Osteocyte (in vitro differentiated cells): ENCODE results near the gene DYNC1I1. TPM values are rescaled to one million over a fixed set of nuclear protein-coding genes. Genes with fewer than 3 reads are reported as not detected.

Source experiments
- DNase-seq: peaks from one replicate; pipeline ENCODE4 v3.0.0; 2021; ENCODE audit warnings: mixed read lengths; ENCODE audit not compliant: unreplicated experiment; ENCODE audit errors: extremely low spot score
- H3K27ac Mint-ChIP-seq: one replicate; pipeline ENCODE4 v1.8.0; 2021; ENCODE audit warnings: mild to moderate bottlenecking, mixed read lengths; ENCODE audit not compliant: unreplicated experiment
- H3K27me3 Mint-ChIP-seq: one replicate; pipeline ENCODE4 v1.8.0; 2021; ENCODE audit warnings: mixed read lengths; ENCODE audit not compliant: unreplicated experiment
- H3K36me3 Mint-ChIP-seq: one replicate; pipeline ENCODE4 v1.8.0; 2021; ENCODE audit warnings: mixed read lengths; ENCODE audit not compliant: unreplicated experiment
- H3K4me1 Mint-ChIP-seq: one replicate; pipeline ENCODE4 v1.8.0; 2021; ENCODE audit warnings: mixed read lengths; ENCODE audit not compliant: unreplicated experiment
- H3K4me3 Mint-ChIP-seq: one replicate; pipeline ENCODE4 v1.8.0; 2021; ENCODE audit warnings: mild to moderate bottlenecking, moderate library complexity, mixed read lengths; ENCODE audit not compliant: unreplicated experiment
- H3K9me3 Mint-ChIP-seq: one replicate; pipeline ENCODE4 v1.8.0; 2021; ENCODE audit warnings: mixed read lengths; ENCODE audit not compliant: unreplicated experiment
- total RNA-seq: library from RNA; stranded (reverse); gene quantifications from 2 replicates; pipeline ENCODE4 v1.2.1, GENCODE V29; 2021
- TF ChIP-seq, protein P1 (sequence below): fragments of 200-600 bp; sonication (generic); IDR thresholded peaks from 2 replicates; pipeline ENCODE4 v1.5.0; 2021; ENCODE audit warnings: antibody characterized with exemption, mild to moderate bottlenecking, moderate library complexity

DYNC1I1 gene
- total RNA-seq, 1 donor from 2014 or later: 43.3 TPM

DNA sequence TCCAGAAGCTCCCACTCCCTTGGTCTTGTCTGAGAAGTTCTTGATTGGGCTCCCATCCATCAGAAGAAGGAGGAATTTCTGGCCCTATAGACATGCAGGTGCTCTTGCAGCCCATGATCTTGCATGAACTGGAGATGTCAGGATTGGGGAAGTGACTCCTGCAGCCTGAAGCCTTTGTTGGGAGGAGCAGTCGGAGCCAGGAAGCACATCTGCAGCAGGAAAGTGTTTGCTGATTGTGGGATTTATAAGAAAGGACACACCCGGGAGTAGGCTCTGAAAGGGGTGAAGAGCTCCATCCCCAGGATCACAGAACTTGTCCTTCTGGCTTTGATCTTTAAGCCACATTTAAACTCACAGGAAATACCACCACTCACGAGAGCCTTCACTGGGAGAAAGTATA, 185.2 kb downstream of the DYNC1I1 start:
- Mint-ChIP-seq H3K4me3 (no peak overlapping the region), H3K27ac (no peak overlapping the region), H3K4me1 (no peaks in the 10 kb centered on the region), H3K27me3 (no peaks in the 10 kb centered on the region), H3K36me3 (peaks cover 3% of the 10 kb centered on the region), H3K9me3 (no peaks in the 10 kb centered on the region)
- TF ChIP-seq, protein P1, sequence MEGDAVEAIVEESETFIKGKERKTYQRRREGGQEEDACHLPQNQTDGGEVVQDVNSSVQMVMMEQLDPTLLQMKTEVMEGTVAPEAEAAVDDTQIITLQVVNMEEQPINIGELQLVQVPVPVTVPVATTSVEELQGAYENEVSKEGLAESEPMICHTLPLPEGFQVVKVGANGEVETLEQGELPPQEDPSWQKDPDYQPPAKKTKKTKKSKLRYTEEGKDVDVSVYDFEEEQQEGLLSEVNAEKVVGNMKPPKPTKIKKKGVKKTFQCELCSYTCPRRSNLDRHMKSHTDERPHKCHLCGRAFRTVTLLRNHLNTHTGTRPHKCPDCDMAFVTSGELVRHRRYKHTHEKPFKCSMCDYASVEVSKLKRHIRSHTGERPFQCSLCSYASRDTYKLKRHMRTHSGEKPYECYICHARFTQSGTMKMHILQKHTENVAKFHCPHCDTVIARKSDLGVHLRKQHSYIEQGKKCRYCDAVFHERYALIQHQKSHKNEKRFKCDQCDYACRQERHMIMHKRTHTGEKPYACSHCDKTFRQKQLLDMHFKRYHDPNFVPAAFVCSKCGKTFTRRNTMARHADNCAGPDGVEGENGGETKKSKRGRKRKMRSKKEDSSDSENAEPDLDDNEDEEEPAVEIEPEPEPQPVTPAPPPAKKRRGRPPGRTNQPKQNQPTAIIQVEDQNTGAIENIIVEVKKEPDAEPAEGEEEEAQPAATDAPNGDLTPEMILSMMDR: no peak
- no peak for DNase-seq

- Mint-ChIP-seq H3K27me3 (no peaks in the 10 kb centered on the region), H3K36me3 (peaks cover 13% of the 10 kb centered on the region), H3K27ac (no peak overlapping the region), H3K4me3 (no peak overlapping the region), H3K4me1 (no peaks in the 10 kb centered on the region), H3K9me3 (peaks cover 10% of the 10 kb centered on the region)
- DNase-seq: no peak
- TF ChIP-seq, protein P1: no peak
These were observed 188.4 kb downstream of the DYNC1I1 start for GRCh38 chr7:95960706-95961244.

DNA sequence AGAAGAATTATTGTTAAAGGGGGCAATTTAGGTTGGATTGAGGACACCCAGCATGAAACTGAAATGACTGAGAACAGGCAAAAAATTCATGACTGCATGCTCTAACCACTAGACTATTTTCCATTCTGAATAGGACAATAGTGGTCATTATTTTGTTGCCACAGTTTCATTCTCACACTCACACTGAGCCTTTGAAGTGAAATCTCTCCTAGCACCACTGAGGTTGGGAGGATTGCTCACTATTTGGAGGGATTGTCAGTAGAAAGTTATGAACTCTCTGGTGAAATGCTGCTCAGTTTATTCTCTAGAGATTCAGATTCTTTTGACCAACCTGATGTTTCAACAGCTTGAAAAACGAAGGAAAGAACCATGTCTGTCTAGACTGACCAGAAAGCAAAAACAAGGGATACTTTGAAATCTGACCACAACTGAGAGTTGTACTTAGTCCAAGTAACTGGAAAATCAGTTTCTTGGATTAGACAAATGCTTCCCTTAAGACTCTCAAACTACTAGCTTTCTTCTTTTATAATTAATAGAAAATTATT, 191.2 kb downstream of the DYNC1I1 start:
- no peak overlapping the region for H3K4me3 Mint-ChIP-seq
- H3K27ac Mint-ChIP-seq: no peak overlapping the region
- peaks cover 10% of the 10 kb centered on the region for H3K9me3 Mint-ChIP-seq
- peaks cover 15% of the 10 kb centered on the region for H3K36me3 Mint-ChIP-seq
- TF ChIP-seq, protein P1: no peak
- H3K4me1 Mint-ChIP-seq: no peaks in the 10 kb centered on the region
- H3K27me3 Mint-ChIP-seq: no peaks in the 10 kb centered on the region
- DNase-seq: no peak

- H3K4me1 Mint-ChIP-seq: peaks cover 22% of the 10 kb centered on the region
- no peak overlapping the region for H3K27ac Mint-ChIP-seq
- DNase-seq: no peak
- TF ChIP-seq, protein P1: no peak
- no peaks in the 10 kb centered on the region for H3K27me3 Mint-ChIP-seq
- H3K9me3 Mint-ChIP-seq: no peaks in the 10 kb centered on the region
- no peak overlapping the region for H3K4me3 Mint-ChIP-seq
- peaks cover 2% of the 10 kb centered on the region for H3K36me3 Mint-ChIP-seq
These were observed 199.4 kb downstream of the DYNC1I1 start for GRCh38 chr7:95971716-95972115.

DNA sequence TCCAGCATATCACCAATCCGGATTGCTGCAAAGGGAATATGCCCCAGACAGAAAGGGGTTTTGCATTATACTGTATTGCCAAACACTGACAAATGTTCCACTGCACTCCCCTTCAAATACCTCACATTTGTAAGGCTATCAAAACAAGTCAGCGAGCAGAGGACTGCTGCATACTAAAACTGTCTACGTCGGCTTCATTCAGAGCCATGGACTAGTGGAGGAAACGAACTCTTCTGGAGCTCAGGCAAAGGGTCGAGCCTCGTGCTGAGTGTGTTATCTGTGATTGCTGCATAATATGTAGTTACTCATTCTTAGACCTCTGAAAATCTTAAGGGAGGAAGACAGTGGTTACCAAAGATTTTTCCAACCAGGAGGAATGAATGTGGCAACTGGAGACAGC, 200.2 kb downstream of the DYNC1I1 start:
- Mint-ChIP-seq H3K36me3 (peaks cover 5% of the 10 kb centered on the region), H3K4me1 (peaks cover 22% of the 10 kb centered on the region), H3K4me3 (no peak overlapping the region), H3K9me3 (no peaks in the 10 kb centered on the region), H3K27me3 (no peaks in the 10 kb centered on the region), H3K27ac (no peak overlapping the region)
- no peak for DNase-seq
- TF ChIP-seq, protein P1: no peak
